GM12891 (cell line): Measurements from ENCODE around the gene ENOX1.

ENCODE experiments used
- DNase-seq: peaks from one replicate; pipeline ENCODE4 v3.0.0; 2011; ENCODE audit warnings: low spot score; ENCODE audit not compliant: insufficient read length
- FAIRE-seq: peaks from 2 replicates; lab custom pipeline; 2011; peaks lifted over from hg19 to GRCh38; lab: Jason Lieb, UNC
- PAX5 ChIP-seq: IDR thresholded peaks from 2 replicates; pipeline ENCODE4 v1.6.1; 2011; ENCODE audit warnings: low read length, moderate library complexity, mild to moderate bottlenecking; ENCODE audit not compliant: insufficient read depth, severe bottlenecking
- POLR2A ChIP-seq: IDR thresholded peaks from 2 replicates; pipeline ENCODE4 v1.6.1; 2011; ENCODE audit warnings: low read depth, low read length, control low read depth
- POLR2AphosphoS5 ChIP-seq: IDR thresholded peaks from 2 replicates; pipeline ENCODE4 v1.6.1; 2011; ENCODE audit warnings: low read depth, low read length, control low read depth
- POU2F2 ChIP-seq: IDR thresholded peaks from 2 replicates; pipeline ENCODE4 v1.6.1; 2011; ENCODE audit warnings: low read depth, mild to moderate bottlenecking, control low read depth, low read length, moderate library complexity
- SPI1 ChIP-seq: IDR thresholded peaks from 2 replicates; pipeline ENCODE4 v1.6.1; 2011; ENCODE audit warnings: low read depth, low read length, control low read depth
- TAF1 ChIP-seq: IDR thresholded peaks from 2 replicates; pipeline ENCODE4 v1.6.1; 2011; ENCODE audit warnings: low read depth, low read length, control low read depth

Gene ENOX1

DNA sequence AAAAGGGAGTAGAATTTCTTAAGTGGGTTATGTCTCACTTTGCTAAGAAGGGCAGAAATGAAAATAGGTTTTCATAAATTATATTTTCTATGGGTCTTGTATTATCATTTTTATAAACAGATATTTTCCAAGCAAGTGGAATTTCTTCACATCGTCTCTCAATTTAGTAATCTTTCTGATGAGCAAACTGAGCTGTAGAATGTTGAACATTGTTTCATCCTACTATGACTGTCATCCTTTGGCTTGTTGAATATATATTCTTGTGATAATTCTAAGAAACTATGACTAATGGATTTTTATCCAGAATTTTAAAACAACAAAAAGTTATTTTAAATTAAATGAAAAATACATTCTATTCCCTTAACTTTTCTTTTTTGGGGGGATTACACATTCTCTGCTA, 313.8 kb downstream of the ENOX1 start:
- TF ChIP-seq POU2F2 = no peak
- TF ChIP-seq POLR2AphosphoS5 = no peak
- no peak for TF ChIP-seq POLR2A
- no peak for TF ChIP-seq SPI1
- TF ChIP-seq TAF1 = no peak
- no peak for TF ChIP-seq PAX5
- FAIRE-seq = no peak
- no peak for DNase-seq

DNA sequence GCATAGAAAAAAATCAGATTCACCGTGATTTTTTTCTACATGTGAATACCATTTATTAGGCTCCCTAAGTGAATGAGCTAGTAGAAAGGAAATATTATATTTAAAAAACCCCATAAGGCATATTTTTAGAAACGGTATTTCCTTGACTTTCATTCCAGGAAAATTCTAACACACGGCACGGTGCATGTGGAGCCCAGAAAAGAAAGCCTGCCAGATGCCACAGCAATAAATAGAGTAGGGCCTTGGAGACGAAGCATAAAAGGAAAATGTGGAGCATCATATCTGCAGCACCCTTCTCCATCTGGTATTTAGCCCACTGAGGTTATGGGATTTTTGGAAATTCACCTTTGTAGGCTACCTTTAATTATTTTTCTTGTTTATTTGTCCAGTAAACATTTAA, 314.4 kb downstream of the ENOX1 start:
- DNase-seq (no peak), FAIRE-seq (no peak)
- TF ChIP-seq PAX5 (no peak), POLR2A (no peak), POLR2AphosphoS5 (no peak), TAF1 (no peak), SPI1 (no peak), POU2F2 (no peak)

DNA sequence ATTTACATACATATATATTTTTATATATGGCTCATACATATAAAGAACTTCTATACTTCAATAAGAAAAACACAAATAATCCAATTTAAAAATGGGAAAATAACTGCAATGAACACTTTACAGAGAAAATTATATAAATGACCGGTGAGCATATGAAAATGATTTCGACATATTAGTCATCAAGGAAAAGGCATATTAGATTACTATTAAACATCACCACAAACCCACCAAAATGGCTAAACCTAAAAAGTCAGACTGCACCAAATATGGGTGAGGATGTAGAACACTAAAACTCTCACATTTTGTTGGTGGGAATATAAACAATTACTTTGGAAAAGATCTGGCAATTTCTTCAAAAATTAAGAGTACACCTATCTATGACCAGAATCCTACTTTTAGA, 316.2 kb downstream of the ENOX1 start:
- DNase-seq (no peak), FAIRE-seq (no peak)
- TF ChIP-seq POU2F2 = no peak
- TF ChIP-seq POLR2AphosphoS5 = no peak
- no peak for TF ChIP-seq PAX5
- no peak for TF ChIP-seq SPI1
- TF ChIP-seq TAF1 = no peak
- TF ChIP-seq POLR2A = no peak

DNA sequence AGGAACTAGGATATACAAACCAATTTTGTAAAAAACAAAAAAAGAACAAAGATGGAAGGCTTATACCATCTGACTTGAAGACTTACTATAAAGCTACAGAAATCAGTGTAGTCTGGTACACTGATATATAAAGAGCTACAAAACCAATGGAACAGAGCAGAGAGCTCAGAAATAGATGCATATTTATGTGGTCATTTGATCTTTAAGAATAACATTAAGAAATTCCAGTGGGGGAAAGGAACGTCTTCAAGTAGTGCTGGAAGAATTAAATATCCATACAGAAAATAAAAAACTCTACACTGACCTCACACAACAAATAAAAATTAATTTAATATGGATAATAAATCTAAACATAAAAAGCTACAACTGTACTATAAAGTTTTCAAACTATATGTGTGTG, 317.0 kb downstream of the ENOX1 start:
- DNase-seq = no peak
- FAIRE-seq = no peak
- TF ChIP-seq POLR2AphosphoS5 (no peak), POLR2A (no peak), POU2F2 (no peak), PAX5 (no peak), TAF1 (no peak), SPI1 (no peak)

DNA sequence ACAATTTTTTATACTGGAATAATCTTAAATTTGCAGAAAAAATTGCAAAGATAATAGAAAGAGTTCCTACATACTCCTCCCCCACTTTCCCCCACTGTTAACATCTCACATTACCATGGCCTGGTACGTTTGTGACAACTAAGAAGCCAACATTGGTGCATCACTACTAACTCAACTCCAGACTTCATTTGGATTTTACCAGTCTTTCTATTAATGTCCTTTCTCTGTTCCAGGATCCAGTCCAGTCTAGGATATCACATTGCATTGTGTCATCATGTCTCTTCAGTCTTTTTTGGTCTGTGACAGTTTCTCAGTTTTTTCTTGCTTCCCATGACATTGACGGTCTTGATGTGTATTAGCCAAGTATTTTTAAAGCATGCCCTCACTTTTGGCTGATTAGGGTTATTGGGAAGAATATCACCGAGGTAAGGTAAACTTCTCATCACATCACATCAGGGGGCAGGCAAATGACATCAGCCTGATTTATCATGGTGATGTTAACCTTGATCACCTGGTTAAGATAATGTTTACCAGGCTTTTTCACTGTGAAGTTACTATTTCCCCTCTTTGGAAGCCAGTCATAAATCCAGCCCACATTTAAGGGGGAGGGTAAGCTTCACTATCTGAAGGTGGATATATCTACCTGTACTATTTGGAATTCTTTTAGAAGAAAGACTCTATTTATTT, 322.1 kb downstream of the ENOX1 start:
- FAIRE-seq (no peak), DNase-seq (no peak)
- no peak for TF ChIP-seq POU2F2
- TF ChIP-seq TAF1 = no peak
- TF ChIP-seq SPI1 = no peak

DNA sequence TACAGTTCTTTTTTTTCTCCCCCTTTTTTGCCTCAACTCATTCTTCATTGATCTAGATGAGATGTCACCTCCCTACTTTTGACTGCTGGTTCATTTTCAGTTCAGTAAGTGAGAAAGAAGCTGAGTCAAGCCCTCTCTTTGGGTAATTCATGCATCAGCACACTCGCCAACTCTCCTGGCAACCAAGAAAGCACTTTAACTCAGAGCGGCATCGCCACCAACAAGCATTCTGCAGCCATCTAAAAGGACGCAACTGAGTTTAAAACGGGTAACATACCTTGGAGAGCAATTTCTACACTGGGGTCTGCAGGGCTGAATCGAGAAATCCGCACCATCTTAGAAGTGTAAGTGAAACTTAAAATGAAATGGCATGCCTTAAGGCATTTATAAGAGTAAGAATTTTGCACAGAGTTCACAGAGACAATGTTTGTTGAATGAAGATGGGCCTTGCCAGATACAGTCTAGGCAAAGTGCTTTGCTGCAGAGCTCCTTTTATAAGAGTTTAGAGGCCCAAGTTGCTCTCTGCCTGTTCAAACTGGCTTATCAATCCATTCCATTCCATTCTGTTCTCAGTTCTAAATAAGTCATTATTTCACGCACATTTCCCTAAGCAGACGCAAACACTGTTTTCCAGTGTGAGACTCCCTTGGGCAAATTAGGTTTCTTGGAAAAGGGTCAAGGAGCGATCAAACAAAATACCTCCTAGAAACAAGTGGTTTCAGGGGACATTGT, 338.0 kb downstream of the ENOX1 start:
- no peak for TF ChIP-seq POLR2AphosphoS5
- no peak for TF ChIP-seq SPI1
- no peak for TF ChIP-seq POLR2A
- TF ChIP-seq POU2F2 = no peak
- no peak for TF ChIP-seq PAX5
- no peak for TF ChIP-seq TAF1
- DNase-seq = no peak
- no peak for FAIRE-seq

DNA sequence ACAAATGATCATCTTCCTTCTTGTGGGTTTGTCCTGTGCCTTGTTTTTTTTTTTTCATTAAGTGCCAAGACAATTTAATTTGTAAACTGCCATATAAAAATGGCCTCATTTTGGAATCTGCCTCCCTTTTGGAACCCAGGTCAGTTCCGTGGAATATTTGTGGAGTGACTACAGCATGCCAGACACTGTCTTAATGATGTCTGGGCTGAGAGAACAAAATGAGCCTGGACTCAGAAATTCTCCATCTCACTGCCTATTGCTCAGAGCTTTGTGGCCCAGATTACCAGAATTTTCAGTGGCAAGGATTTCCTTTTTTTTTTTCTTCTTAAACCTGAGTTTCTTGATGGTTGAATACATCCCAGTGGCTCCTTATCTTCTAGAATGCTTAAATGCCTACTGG, 340.6 kb downstream of the ENOX1 start:
- TF ChIP-seq POU2F2 = no peak
- TF ChIP-seq SPI1 = no peak
- no peak for TF ChIP-seq PAX5
- TF ChIP-seq POLR2AphosphoS5 = no peak
- TF ChIP-seq TAF1 = no peak
- no peak for DNase-seq
- FAIRE-seq = no peak

DNA sequence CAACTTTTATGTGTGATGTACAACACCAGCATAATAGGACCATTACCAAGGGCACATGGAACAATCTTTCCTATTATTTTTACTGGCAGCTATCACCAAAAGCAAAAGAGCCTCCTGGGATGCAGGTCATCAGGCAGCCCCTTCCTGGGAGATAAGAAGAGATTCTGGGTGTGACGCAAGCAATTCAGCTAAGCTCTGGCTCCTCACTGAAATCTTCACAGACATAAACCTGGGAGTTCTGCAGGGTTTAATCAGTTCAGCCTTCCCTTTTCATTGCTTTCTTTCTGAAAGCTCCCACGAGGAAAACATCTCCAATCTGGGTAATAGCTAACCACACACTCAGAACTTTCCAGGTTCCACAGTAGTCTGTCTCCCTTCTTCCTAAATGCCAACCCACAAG, 341.1 kb downstream of the ENOX1 start:
- TF ChIP-seq TAF1 = no peak
- FAIRE-seq (no peak), DNase-seq (no peak)

DNA sequence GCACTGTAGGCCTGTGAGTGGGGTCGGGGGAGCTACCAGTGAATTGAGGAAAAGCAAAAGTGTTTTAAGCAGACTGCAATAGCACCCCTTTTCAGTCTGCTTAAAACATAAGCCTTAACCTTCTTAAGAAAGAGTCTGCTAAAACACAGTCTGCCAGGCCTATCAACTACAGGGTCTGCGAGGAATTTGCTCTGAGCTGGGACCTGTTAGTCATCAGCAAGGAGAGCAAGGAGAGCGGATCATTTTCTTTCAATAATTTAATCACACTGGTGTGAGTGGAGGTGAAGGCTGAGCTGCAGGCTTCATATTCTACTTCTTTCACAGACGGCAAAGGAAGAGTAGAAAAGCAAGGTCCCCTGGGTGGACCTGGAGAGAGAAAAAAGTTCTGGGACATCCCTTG, 342.7 kb downstream of the ENOX1 start:
- TF ChIP-seq POU2F2 (no peak), PAX5 (no peak), SPI1 (no peak), POLR2A (no peak), POLR2AphosphoS5 (no peak), TAF1 (no peak)
- FAIRE-seq = no peak
- DNase-seq = no peak
